Thoracic aorta (tissue), 2 donors: ENCODE measurements around the gene CFAP57. TPM values are rescaled to one million over a fixed set of nuclear protein-coding genes. Genes with fewer than 3 reads are reported as not detected.

Experiments
- ATAC-seq: fragments of 150-250 bp; one replicate; pipeline ENCODE4 v1.8.0; 2017; ENCODE audit warnings: low read depth; ENCODE audit not compliant: insufficient number of reproducible peaks, low FRiP score
- DNase-seq: peaks from one replicate; pipeline ENCODE4 v3.0.0-alpha.2; 2020; ENCODE audit warnings: low spot score
- H3K27ac ChIP-seq, 2 donors: fragments of 200-600 bp; sonication (generic); 1 replicate in 1 of 2; 2 replicates in 1 of 2; pipeline ENCODE4 v1.5.1; 2016; ENCODE audit warnings: mild to moderate bottlenecking in 2 of 2, moderate library complexity in 2 of 2
- H3K27me3 ChIP-seq: fragments of 200-600 bp; sonication (generic); replicated peaks from 2 replicates; pipeline ENCODE4 v1.6.0; 2016; ENCODE audit warnings: mild to moderate bottlenecking; ENCODE audit not compliant: insufficient read depth
- H3K36me3 ChIP-seq: fragments of 200-600 bp; sonication (generic); one replicate; pipeline ENCODE4 v1.5.1; 2016
- H3K4me1 ChIP-seq, 2 donors: fragments of 200-600 bp; sonication (generic); 1 replicate in 1 of 2; 2 replicates in 1 of 2; pipeline versions ENCODE4 v1.5.1 to v1.6.0; 2016; ENCODE audit warnings: low read depth in 2 of 2, mild to moderate bottlenecking in 1 of 2; ENCODE audit not compliant: control insufficient read depth in 1 of 2
- H3K4me3 ChIP-seq: fragments of 200-600 bp; sonication (generic); 2 replicates; pipeline ENCODE4 v1.5.1; 2016; ENCODE audit warnings: mild to moderate bottlenecking
- H3K9me3 ChIP-seq: fragments of 200-600 bp; sonication (generic); 2 replicates; pipeline ENCODE4 v1.5.1; 2016
- CTCF ChIP-seq: fragments of 200-600 bp; sonication (generic); IDR thresholded peaks from one replicate; pipeline ENCODE4 v1.5.1; 2019; ENCODE audit warnings: antibody characterized with exemption
- total RNA-seq, 2 donors: library from RNA; depleted of rRNA; stranded (reverse); fragments of >200 nt; gene quantifications; one replicate each; pipeline versions ENCODE4 v1.1.0 to v1.2.3, GENCODE V29; 2016

CFAP57 gene
- total RNA-seq, 2 donors from 2014 or later: 0.27 to 0.42 TPM

DNA sequence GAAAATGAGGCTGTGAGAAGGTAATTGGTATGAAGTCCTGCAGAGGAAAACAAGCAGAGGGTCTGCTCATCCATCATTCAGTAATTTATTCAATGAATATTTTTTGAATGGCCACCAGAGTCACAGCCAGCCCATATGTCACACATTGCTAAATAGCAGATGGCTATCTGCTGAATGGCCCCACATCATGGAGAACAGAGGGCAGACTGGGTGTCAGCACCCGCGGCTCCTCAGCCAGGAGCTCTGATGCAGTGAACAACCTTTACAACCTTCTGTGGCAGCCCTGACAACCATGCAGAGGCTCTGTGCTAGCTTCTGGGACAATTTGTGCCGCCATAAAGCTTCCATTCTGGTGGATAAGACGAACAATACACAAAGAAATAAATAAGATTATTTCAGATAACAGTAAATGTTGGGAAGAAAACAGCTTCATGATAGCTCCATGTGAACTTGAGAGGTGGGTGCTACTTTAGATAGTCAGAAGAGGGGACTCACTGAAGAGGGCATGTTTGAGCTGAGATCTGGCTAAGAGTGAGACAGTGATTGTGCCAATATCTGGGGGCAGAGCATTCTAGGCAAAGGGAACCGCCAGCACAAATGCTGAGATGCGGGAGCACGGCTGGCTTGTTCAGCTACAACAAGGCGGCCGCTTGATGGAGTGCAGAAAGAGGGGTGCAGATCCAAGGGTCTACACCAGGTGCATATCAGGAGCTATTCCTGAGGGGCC lies 116.1 kb downstream of the CFAP57 start:
- H3K4me3 ChIP-seq: no peak overlapping the region
- no peaks in the 10 kb centered on the region for H3K27me3 ChIP-seq
- no peak for ATAC-seq
- no peaks in the 10 kb centered on the region for H3K4me1 ChIP-seq
- no peak overlapping the region for H3K27ac ChIP-seq
- no peak for DNase-seq
- H3K36me3 ChIP-seq: no peaks in the 10 kb centered on the region
- H3K9me3 ChIP-seq: no peaks in the 10 kb centered on the region
- no peak for TF ChIP-seq CTCF

DNA sequence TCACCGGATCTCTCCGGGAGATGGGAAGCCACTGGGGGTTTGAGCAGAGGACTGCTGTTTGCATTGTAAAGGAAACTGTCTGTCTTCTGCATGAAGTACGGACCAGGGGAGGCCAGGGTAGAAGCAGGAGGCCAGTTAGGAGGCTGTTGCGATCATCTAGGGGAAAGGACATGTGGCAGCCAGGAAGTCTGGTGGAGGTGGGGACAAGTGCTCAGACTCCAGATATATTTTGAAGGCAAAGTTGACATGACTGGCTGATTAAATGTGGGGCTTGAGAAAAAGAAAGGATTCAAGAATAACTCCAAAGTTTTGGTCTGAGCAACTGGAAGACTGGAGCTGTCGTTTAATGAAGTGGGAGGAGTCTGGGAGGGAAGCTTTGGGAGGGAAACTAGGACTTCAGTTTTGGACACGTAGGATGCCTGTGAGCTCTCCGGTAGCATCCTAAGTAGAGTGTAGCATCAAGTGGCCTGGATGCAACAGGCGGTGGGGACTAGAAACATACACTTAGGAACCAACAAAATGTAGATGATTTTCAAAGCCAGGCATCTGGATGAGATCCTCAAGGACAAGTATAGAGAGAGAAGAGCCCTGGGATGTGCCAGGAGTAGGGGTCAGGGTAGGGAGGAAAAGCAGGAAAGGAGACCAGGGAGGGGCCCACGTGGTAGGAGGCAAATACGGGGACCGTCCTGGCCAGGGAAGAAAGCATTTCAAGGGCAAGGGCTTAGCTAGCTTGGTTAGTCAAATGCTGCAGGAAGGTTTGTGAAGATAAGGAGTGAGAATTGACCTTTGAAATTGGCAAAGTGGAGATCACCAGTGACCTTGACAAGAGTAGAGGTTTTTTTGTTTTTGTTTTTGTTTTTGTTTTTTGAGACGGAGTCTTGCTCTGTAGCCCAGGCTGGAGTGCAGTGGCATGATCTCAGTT lies 116.9 kb downstream of the CFAP57 start:
- no peaks in the 10 kb centered on the region for H3K27me3 ChIP-seq
- DNase-seq: no peak
- no peaks in the 10 kb centered on the region for H3K4me1 ChIP-seq
- H3K27ac ChIP-seq: no peak overlapping the region
- no peaks in the 10 kb centered on the region for H3K9me3 ChIP-seq
- H3K36me3 ChIP-seq: no peaks in the 10 kb centered on the region
- H3K4me3 ChIP-seq: no peak overlapping the region
- no peak for TF ChIP-seq CTCF
- no peak for ATAC-seq

GRCh38 chr1:43292216-43292615 lies 120.1 kb downstream of the CFAP57 start:
- Histone ChIP-seq H3K36me3 (no peaks in the 10 kb centered on the region), H3K9me3 (no peaks in the 10 kb centered on the region), H3K4me3 (no peak overlapping the region), H3K27ac (no peak overlapping the region), H3K27me3 (no peaks in the 10 kb centered on the region), H3K4me1 (peaks cover 13 to 28% of the 10 kb centered on the region in 2 donors)
- ATAC-seq (no peak), DNase-seq (no peak)
- TF ChIP-seq CTCF: no peak

DNA sequence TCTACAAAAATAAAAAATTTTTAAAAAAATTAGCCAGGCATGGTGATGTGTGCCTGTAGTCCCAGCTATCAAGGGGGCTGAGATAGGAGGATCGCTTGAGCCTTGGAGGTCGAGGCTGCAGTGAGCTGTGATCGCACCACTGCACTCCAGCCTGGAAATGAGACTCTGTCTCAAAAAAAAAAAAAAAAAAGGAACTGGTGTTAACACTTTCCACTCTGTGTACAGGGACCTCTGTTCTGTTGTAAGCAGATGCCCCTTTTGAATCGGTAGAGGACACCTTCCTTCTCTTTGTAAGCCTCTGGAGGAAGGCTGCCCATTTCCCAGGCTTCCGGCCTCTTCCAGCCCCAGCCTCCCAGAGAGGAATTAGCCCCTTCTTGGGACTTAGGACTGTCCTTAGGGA lies 120.5 kb downstream of the CFAP57 start:
- Histone ChIP-seq H3K9me3 (no peaks in the 10 kb centered on the region), H3K27ac (no peak overlapping the region), H3K27me3 (no peaks in the 10 kb centered on the region), H3K4me3 (no peak overlapping the region), H3K4me1 (peaks cover 13 to 28% of the 10 kb centered on the region in 2 donors), H3K36me3 (no peaks in the 10 kb centered on the region)
- TF ChIP-seq CTCF: no peak
- no peak for ATAC-seq
- no peak for DNase-seq

GRCh38 chr1:43293176-43293575 lies 121.0 kb downstream of the CFAP57 start:
- ATAC-seq: no peak
- no peaks in the 10 kb centered on the region for H3K9me3 ChIP-seq
- no peak overlapping the region for H3K4me3 ChIP-seq
- no peaks in the 10 kb centered on the region for H3K27me3 ChIP-seq
- peaks cover 13 to 28% of the 10 kb centered on the region in 2 donors for H3K4me1 ChIP-seq
- H3K36me3 ChIP-seq: no peaks in the 10 kb centered on the region
- no peak overlapping the region for H3K27ac ChIP-seq
- TF ChIP-seq CTCF: no peak
- no peak for DNase-seq
